Breast epithelium (tissue), 4 donors: ENCODE results near the gene UGT1A1. TPM values are rescaled to one million over a fixed set of nuclear protein-coding genes. Genes with fewer than 3 reads are reported as not detected.

Source experiments
- DNase-seq, 2 donors: peaks; one replicate each; pipeline ENCODE4 v3.0.0-alpha.2; 2019; ENCODE audit warnings: low spot score in 2 of 2
- H3K27ac ChIP-seq, 2 donors: fragments of 200-600 bp; sonication (generic) in 1 of 2; one replicate each; pipeline ENCODE4 v1.5.1; 2016 to 2019; ENCODE audit warnings: mild to moderate bottlenecking in 1 of 2
- H3K27me3 ChIP-seq, 2 donors: fragments of 200-600 bp; sonication (generic) in 1 of 2; one replicate each; pipeline versions ENCODE4 v1.5.1 to v1.6.0; 2017 to 2019; ENCODE audit warnings: control low read depth in 1 of 2, mild to moderate bottlenecking in 1 of 2
- H3K36me3 ChIP-seq: fragments of 200-600 bp; one replicate; pipeline ENCODE4 v1.5.1; 2019
- H3K4me1 ChIP-seq, 2 donors: fragments of 200-600 bp; sonication (generic); one replicate each; pipeline ENCODE4 v1.5.1; 2016 to 2019; ENCODE audit warnings: control low read depth in 1 of 2
- H3K4me3 ChIP-seq, 3 donors: fragments of 200-600 bp; sonication (generic); 1 replicate in 2 of 3; 2 replicates in 1 of 3; pipeline ENCODE4 v1.5.1; 2016 to 2019; ENCODE audit warnings: mild to moderate bottlenecking in 3 of 3, moderate library complexity in 2 of 3
- H3K9me3 ChIP-seq, 2 donors: fragments of 200-600 bp; sonication (generic) in 1 of 2; one replicate each; pipeline ENCODE4 v1.5.1; 2016 to 2019; ENCODE audit warnings: control low read depth in 1 of 2
- CTCF ChIP-seq, 3 donors: fragments of 450-650 bp; IDR thresholded peaks; one replicate each; pipeline ENCODE4 v1.5.1; 2016 to 2017; ENCODE audit warnings: antibody characterized with exemption in 3 of 3, mild to moderate bottlenecking in 3 of 3, moderate library complexity in 3 of 3
- POLR2A ChIP-seq: fragments of 450-650 bp; IDR thresholded peaks from one replicate; pipeline ENCODE4 v1.6.1; 2016; ENCODE audit warnings: antibody characterized with exemption, mild to moderate bottlenecking, moderate library complexity
- POLR2AphosphoS5 ChIP-seq, 3 donors: sonication (generic); formaldehyde crosslinking; IDR thresholded peaks; one replicate each; pipeline ENCODE4 v1.6.1; 2017; ENCODE audit warnings: antibody characterized with exemption in 3 of 3
- intact Hi-C: fragments of 100-400 bp; cut with DNase I; formaldehyde crosslinking; loops from one replicate; pipeline ENCODE4 v1.15.1; 2023; ENCODE audit warnings: low total_unique reads
- total RNA-seq, 3 donors: library from RNA; depleted of rRNA; stranded (reverse); fragments of >200 nt; gene quantifications; one replicate each; pipeline ENCODE4 v1.1.0, GENCODE V29; 2016

UGT1A1 gene
- total RNA-seq, 3 donors from 2014 or later, result not detected

GRCh38 chr2:233814056-233814835, 54.2 kb downstream of the UGT1A1 start:
- intact Hi-C loops, result no loop called here
- H3K4me3 ChIP-seq, result no peak overlapping the region
- DNase-seq, result peak in 1 of 2 donors; percentile 15

GRCh38 chr2:233815861-233816260, 55.8 kb downstream of the UGT1A1 start:
- no peak for TF ChIP-seq CTCF (IDR thresholded peaks at IDR 0.05)
- TF ChIP-seq POLR2AphosphoS5 (IDR thresholded peaks at IDR 0.05), result no peak
- no peak for TF ChIP-seq POLR2A
- intact Hi-C loops, result loop anchor here (5.0 kb wide), 1 partner anchor 66 kb away; no protein-coding TSS in a partner anchor
- Histone ChIP-seq H3K27me3 (no peaks in the 10 kb centered on the region), H3K4me1 (no peaks in the 10 kb centered on the region), H3K4me3 (no peak overlapping the region), H3K36me3 (no peaks in the 10 kb centered on the region), H3K9me3 (no peaks in the 10 kb centered on the region), H3K27ac (no peak overlapping the region)
- no peak for DNase-seq

More at GRCh38 chr2:233814056-233814835, 54.2 kb downstream of the UGT1A1 start:
- Histone ChIP-seq H3K27ac (no peak overlapping the region), H3K27me3 (no peaks in the 10 kb centered on the region), H3K36me3 (no peaks in the 10 kb centered on the region), H3K4me1 (no peaks in the 10 kb centered on the region), H3K9me3 (no peaks in the 10 kb centered on the region)
- TF ChIP-seq POLR2AphosphoS5 (IDR thresholded peaks at IDR 0.05) (no peak), CTCF (IDR thresholded peaks at IDR 0.05) (no peak), POLR2A (no peak)

- intact Hi-C loops, result loop anchor here (5.0 kb wide), 1 partner anchor 66 kb away; no protein-coding TSS in a partner anchor
- no peaks in the 10 kb centered on the region for H3K27me3 ChIP-seq
- no peaks in the 10 kb centered on the region for H3K36me3 ChIP-seq
- H3K4me1 ChIP-seq, result no peaks in the 10 kb centered on the region
- no peak overlapping the region for H3K27ac ChIP-seq
- DNase-seq, result peak in 1 of 2 donors; percentile 12
- no peaks in the 10 kb centered on the region for H3K9me3 ChIP-seq
- TF ChIP-seq POLR2A (no peak), POLR2AphosphoS5 (IDR thresholded peaks at IDR 0.05) (no peak), CTCF (IDR thresholded peaks at IDR 0.05) (no peak)
- no peak overlapping the region for H3K4me3 ChIP-seq
Measured at GRCh38 chr2:233816334-233816733, 56.3 kb downstream of the UGT1A1 start.

GRCh38 chr2:233816771-233817170, 56.7 kb downstream of the UGT1A1 start:
- Histone ChIP-seq H3K36me3 (no peaks in the 10 kb centered on the region), H3K27me3 (no peaks in the 10 kb centered on the region), H3K27ac (no peak overlapping the region), H3K4me1 (no peaks in the 10 kb centered on the region), H3K9me3 (no peaks in the 10 kb centered on the region), H3K4me3 (no peak overlapping the region)
- no peak for DNase-seq
- no peak for TF ChIP-seq POLR2AphosphoS5 (IDR thresholded peaks at IDR 0.05)
- no peak for TF ChIP-seq POLR2A
- TF ChIP-seq CTCF (IDR thresholded peaks at IDR 0.05), result no peak
- intact Hi-C loops, result loop anchor here (5.0 kb wide), 1 partner anchor 66 kb away; no protein-coding TSS in a partner anchor

- intact Hi-C loops, result loop anchor here (5.0 kb wide), 1 partner anchor 65 kb away; no protein-coding TSS in a partner anchor
- Histone ChIP-seq H3K4me3 (no peak overlapping the region), H3K9me3 (no peaks in the 10 kb centered on the region), H3K4me1 (no peaks in the 10 kb centered on the region), H3K36me3 (no peaks in the 10 kb centered on the region), H3K27me3 (no peaks in the 10 kb centered on the region), H3K27ac (no peak overlapping the region)
- no peak for DNase-seq
- TF ChIP-seq POLR2AphosphoS5 (IDR thresholded peaks at IDR 0.05) (no peak), POLR2A (no peak), CTCF (IDR thresholded peaks at IDR 0.05) (no peak)
Measured at GRCh38 chr2:233817361-233817911, 57.4 kb downstream of the UGT1A1 start.
